Adrenal gland (tissue), 12 donors: ENCODE results near the gene MIR17HG. TPM values are rescaled to one million over a fixed set of nuclear protein-coding genes. Genes with fewer than 3 reads are reported as not detected.
"Not testable (repeated sequence)": the region's sequence is repeated elsewhere in the genome, so short reads cannot be mapped to it uniquely, and the experiment has no call there.

ENCODE experiments used
- DNase-seq, 7 donors: peaks; one replicate each; pipeline ENCODE4 v3.0.0-alpha.2; 2019 to 2020
- H3K27ac ChIP-seq, 5 donors: fragments of 200-600 bp; sonication (generic) in 4 of 5; 1 replicate in 3 of 5; 2 replicates in 2 of 5; pipeline versions ENCODE4 v1.5.1 to v1.8.0; 2016 to 2020; ENCODE audit warnings: mild to moderate bottlenecking in 1 of 5
- H3K27me3 ChIP-seq: fragments of 200-600 bp; 2 replicates; pipeline ENCODE4 v1.8.0; 2021
- H3K36me3 ChIP-seq, 2 donors: fragments of 200-600 bp; replicated peaks in 1 of 2; 1 replicate in 1 of 2; 2 replicates in 1 of 2; pipeline versions ENCODE4 v1.5.1 to v1.8.0; 2018 to 2022
- H3K4me1 ChIP-seq, 2 donors: fragments of 200-600 bp; replicated peaks in 1 of 2; 1 replicate in 1 of 2; 2 replicates in 1 of 2; pipeline versions ENCODE4 v1.5.1 to v1.8.0; 2018 to 2021
- H3K4me3 ChIP-seq, 4 donors: fragments of 200-600 bp; sonication (generic) in 3 of 4; one replicate each; pipeline ENCODE4 v1.5.1; 2016 to 2018
- H3K9me3 ChIP-seq, 3 donors: fragments of 200-600 bp; sonication (generic) in 1 of 3; replicated peaks in 1 of 3; 1 replicate in 2 of 3; 2 replicates in 1 of 3; pipeline versions ENCODE4 v1.5.1 to v1.8.0; 2016 to 2021
- CTCF ChIP-seq, 6 experiments: fragments of 450-650 bp in 4 of 6; fragments of 200-600 bp in 2 of 6; sonication (generic) in 1 of 6; IDR thresholded peaks; 1 replicate in 5 of 6; 2 replicates in 1 of 6; pipeline versions ENCODE4 v1.5.1 to v1.8.0; 2016 to 2021; ENCODE audit warnings: antibody characterized with exemption in 6 of 6, mild to moderate bottlenecking in 2 of 6, moderate library complexity in 1 of 6
- POLR2A ChIP-seq, 2 donors: fragments of 450-650 bp; IDR thresholded peaks; one replicate each; pipeline ENCODE4 v1.6.1; 2017; ENCODE audit warnings: antibody characterized with exemption in 2 of 2, mild to moderate bottlenecking in 2 of 2, moderate library complexity in 1 of 2
- WGBS, 4 donors: extraction: QIAGEN DNeasy Blood & Tissue Kit in 2 of 4; methylation state at CpG; one replicate each; pipeline versions ENCODE4 v1.1.5 to v1.1.7; 2013 to 2017; 5-methylcytosine and 5-hydroxymethylcytosine counted together
- intact Hi-C, 2 donors: fragments of 100-400 bp; cut with DNase I; formaldehyde crosslinking; loops; one replicate each; pipeline versions ENCODE4 v1.14.1 to v1.15.0; 2022 to 2023
- polyA plus RNA-seq, 3 donors: library from polyadenylated mRNA; stranded (reverse); fragments of 200-250 nt in 2 of 3; fragments of 350-450 nt in 1 of 3; fragmentation: Illumina TruSeq in 1 of 3; extraction: RNeasy Lipid Tissue Mini Kit (QIAGEN cat#74804) in 1 of 3; gene quantifications; one replicate each; pipeline ENCODE4 v1.2.3, GENCODE V29; 2013 to 2014
- total RNA-seq, 9 donors: library from RNA; depleted of rRNA in 4 of 9; stranded (reverse); fragments of >200 nt in 4 of 9; fragments of 120-200 nt in 1 of 9; fragmentation: NEBNext Ultra II Directional in 1 of 9; extraction: Animal tissue kit (Norgen Biotek cat#: 25700) in 1 of 9; gene quantifications; one replicate each; pipeline versions ENCODE4 v1.1.0 to v1.2.4, GENCODE V29; 2013 to 2023
- donor health status: healthy with polysubstance abuse.
- donor health status: Bipolar disorder and iron deficiency.
- donor health status: DM: yes; HTN: yes; CAD: no.
- donor health status: DM: no; HTN: no; CAD: no.
- donor health status: DM: no; HTN: no; CAD: no.
- donor health status: DM: yes; HTN: yes; CAD: no.

MIR17HG gene
- total and polyA plus RNA-seq, 12 donors = 0.41 to 5.4 (median 1.9) TPM

GRCh38 chr13:91318886-91319285 lies 28.6 kb upstream of the MIR17HG start:
- intact Hi-C loops = no loop called here
- TF ChIP-seq CTCF (IDR thresholded peaks at IDR 0.05) (no peak), POLR2A (IDR thresholded peaks at IDR 0.05) (no peak)
- H3K36me3 ChIP-seq = no peaks in the 10 kb centered on the region
- peaks cover 24% of the 10 kb centered on the region for H3K27me3 ChIP-seq
- no peak overlapping the region for H3K4me3 ChIP-seq
- DNase-seq = no peak
- peaks cover 0 to 6% (median 0%) of the 10 kb centered on the region in 3 donors for H3K9me3 ChIP-seq
- no peaks in the 10 kb centered on the region for H3K4me1 ChIP-seq
- H3K27ac ChIP-seq = no peak overlapping the region
- 75 to 84% (median 79%) methylated on average over 6 of the region's 6 CpGs for WGBS, 4 donors

GRCh38 chr13:91319996-91320395 lies 27.5 kb upstream of the MIR17HG start:
- intact Hi-C loops = no loop called here
- DNase-seq = no peak
- Histone ChIP-seq H3K27ac (no peak overlapping the region), H3K9me3 (no peaks in the 10 kb centered on the region), H3K4me1 (no peaks in the 10 kb centered on the region), H3K27me3 (peaks cover 12% of the 10 kb centered on the region), H3K36me3 (no peaks in the 10 kb centered on the region), H3K4me3 (no peak overlapping the region)
- TF ChIP-seq CTCF (IDR thresholded peaks at IDR 0.05) (no peak), POLR2A (IDR thresholded peaks at IDR 0.05) (no peak)
- WGBS, 4 donors = 89 to 100% (median 95%) methylated on average over 8 of the region's 8 CpGs

GRCh38 chr13:91320990-91321389 lies 26.5 kb upstream of the MIR17HG start:
- 79 to 96% (median 86%) methylated on average over 1 of the region's 1 CpG for WGBS, 4 donors
- DNase-seq, H3K9me3 ChIP-seq, H3K27me3 ChIP-seq, intact Hi-C loops, H3K36me3 ChIP-seq, H3K4me3 ChIP-seq, H3K27ac ChIP-seq, H3K4me1 ChIP-seq: not testable (repeated sequence)

- H3K4me1 ChIP-seq = no peaks in the 10 kb centered on the region
- H3K4me3 ChIP-seq = no peak overlapping the region
- WGBS, 4 donors = 67 to 77% (median 70%) methylated on average over 3 of the region's 3 CpGs
- intact Hi-C loops = no loop called here
- H3K9me3 ChIP-seq = no peaks in the 10 kb centered on the region
- H3K27me3 ChIP-seq = no peaks in the 10 kb centered on the region
- no peaks in the 10 kb centered on the region for H3K36me3 ChIP-seq
- no peak overlapping the region for H3K27ac ChIP-seq
- DNase-seq = no peak
- TF ChIP-seq CTCF (IDR thresholded peaks at IDR 0.05) = no peak
- TF ChIP-seq POLR2A (IDR thresholded peaks at IDR 0.05) = no peak
Observed at GRCh38 chr13:91323349-91323748, 24.1 kb upstream of the MIR17HG start.

GRCh38 chr13:91326146-91326545 lies 21.3 kb upstream of the MIR17HG start:
- H3K27me3 ChIP-seq = no peaks in the 10 kb centered on the region
- intact Hi-C loops = no loop called here
- no peaks in the 10 kb centered on the region for H3K9me3 ChIP-seq
- no peak overlapping the region for H3K4me3 ChIP-seq
- 47 to 58% (median 53%) methylated on average over 7 of the region's 7 CpGs for WGBS, 4 donors
- TF ChIP-seq CTCF (IDR thresholded peaks at IDR 0.05) = no peak
- TF ChIP-seq POLR2A (IDR thresholded peaks at IDR 0.05) = no peak
- no peak for DNase-seq
- H3K27ac ChIP-seq = no peak overlapping the region
- no peaks in the 10 kb centered on the region for H3K4me1 ChIP-seq
- no peaks in the 10 kb centered on the region for H3K36me3 ChIP-seq
